ACC112 (cell line): ENCODE data around the gene CSNK1D.

Experiments used
- H2AFZ ChIP-seq: fragments of 200-600 bp; sonication (generic); one replicate; pipeline ENCODE4 v1.6.0; 2017; ENCODE audit warnings: antibody characterized with exemption, low read length; ENCODE audit not compliant: unreplicated experiment
- H3K27ac ChIP-seq: fragments of 200-600 bp; sonication (generic); 2 replicates; pipeline ENCODE4 v1.5.1; 2014; ENCODE audit warnings: low read depth, mild to moderate bottlenecking, antibody characterized with exemption, low read length, moderate library complexity
- H3K27me3 ChIP-seq: fragments of 200-600 bp; sonication (generic); 2 replicates; pipeline ENCODE4 v1.6.1; 2014; ENCODE audit warnings: mild to moderate bottlenecking, antibody characterized with exemption, low read length, moderate library complexity, mixed read lengths; ENCODE audit not compliant: insufficient read depth
- H3K36me3 ChIP-seq: fragments of 200-600 bp; sonication (generic); 2 replicates; pipeline ENCODE4 v1.6.1; 2016; ENCODE audit warnings: mild to moderate bottlenecking, antibody characterized with exemption, low read length, moderate library complexity, mixed read lengths; ENCODE audit not compliant: insufficient read depth
- H3K4me1 ChIP-seq: fragments of 200-600 bp; sonication (generic); one replicate; pipeline ENCODE4 v1.6.1; 2016; ENCODE audit warnings: low read length, mixed read lengths; ENCODE audit not compliant: insufficient read depth, unreplicated experiment, control insufficient read depth
- H3K4me3 ChIP-seq: fragments of 200-600 bp; sonication (generic); 2 replicates; pipeline ENCODE4 v1.5.1; 2014; ENCODE audit warnings: mild to moderate bottlenecking, low read depth, low read length
- H3K79me2 ChIP-seq: fragments of 200-600 bp; sonication (generic); one replicate; pipeline ENCODE4 v1.6.0; 2016; ENCODE audit warnings: low read length; ENCODE audit not compliant: control insufficient read depth, unreplicated experiment, insufficient read depth

The CSNK1D gene

GRCh38 chr17:82236142-82236971 is 37.1 kb downstream of the CSNK1D start:
- Histone ChIP-seq H3K4me1 (peaks cover 73% of the 10 kb centered on the region), H3K36me3 (peaks cover 12% of the 10 kb centered on the region; the same call in 1 of the 2 replicates), H3K27ac (peak overlapping the region; percentile 34), H3K4me3 (no peak overlapping the region), H2AFZ (no peak overlapping the region), H3K27me3 (no peaks in the 10 kb centered on the region), H3K79me2 (peaks cover 78% of the 10 kb centered on the region)

- Histone ChIP-seq H3K79me2 (peaks cover 84% of the 10 kb centered on the region), H3K27me3 (no peaks in the 10 kb centered on the region), H3K36me3 (peaks cover 12% of the 10 kb centered on the region; the same call in 1 of the 2 replicates), H3K4me3 (no peak overlapping the region), H3K27ac (peak overlapping the region; percentile 34; the same call in 1 of the 2 replicates), H2AFZ (no peak overlapping the region), H3K4me1 (peaks cover 67% of the 10 kb centered on the region)
Measured at GRCh38 chr17:82235775-82236141, 37.7 kb downstream of the CSNK1D start.

GRCh38 chr17:82235056-82235774 is 38.3 kb downstream of the CSNK1D start:
- Histone ChIP-seq H3K27me3 (no peaks in the 10 kb centered on the region), H3K4me3 (no peak overlapping the region), H3K4me1 (peaks cover 62% of the 10 kb centered on the region), H3K27ac (0 out of 2 replicates have a peak overlapping the region, but pooled peaks have one; percentile 17), H3K79me2 (peaks cover 86% of the 10 kb centered on the region), H2AFZ (no peak overlapping the region), H3K36me3 (peaks cover 12% of the 10 kb centered on the region; the same call in 1 of the 2 replicates)

- no peak overlapping the region for H2AFZ ChIP-seq
- peak overlapping the region; percentile 17; the same call in 1 of the 2 replicates for H3K27ac ChIP-seq
- peaks cover 94% of the 10 kb centered on the region for H3K79me2 ChIP-seq
- no peak overlapping the region for H3K4me3 ChIP-seq
- H3K4me1 ChIP-seq: peaks cover 54% of the 10 kb centered on the region
- peaks cover 16% of the 10 kb centered on the region; the same call in 1 of the 2 replicates for H3K36me3 ChIP-seq
- no peaks in the 10 kb centered on the region for H3K27me3 ChIP-seq
Measured at GRCh38 chr17:82234211-82235055, 39.1 kb downstream of the CSNK1D start.

- H2AFZ ChIP-seq: no peak overlapping the region
- peaks cover 98% of the 10 kb centered on the region for H3K79me2 ChIP-seq
- no peak overlapping the region for H3K4me3 ChIP-seq
- peaks cover 45% of the 10 kb centered on the region for H3K4me1 ChIP-seq
- H3K27ac ChIP-seq: no peak overlapping the region
- H3K27me3 ChIP-seq: no peaks in the 10 kb centered on the region
- peaks cover 19% of the 10 kb centered on the region; the same call in 1 of the 2 replicates for H3K36me3 ChIP-seq
Measured at GRCh38 chr17:82232876-82233785, 40.4 kb downstream of the CSNK1D start.

GRCh38 chr17:82232322-82232820 is 41.1 kb downstream of the CSNK1D start:
- H3K4me1 ChIP-seq: peaks cover 40% of the 10 kb centered on the region

GRCh38 chr17:82231562-82232321 is 41.8 kb downstream of the CSNK1D start:
- Histone ChIP-seq H3K79me2 (peaks cover 88% of the 10 kb centered on the region), H3K27ac (peak overlapping the region; percentile 83), H3K36me3 (peaks cover 16% of the 10 kb centered on the region; the same call in 1 of the 2 replicates), H3K4me1 (peaks cover 38% of the 10 kb centered on the region), H3K4me3 (peak overlapping the region; percentile 80), H3K27me3 (no peaks in the 10 kb centered on the region), H2AFZ (no peak overlapping the region)

More at GRCh38 chr17:82232322-82232820, 41.1 kb downstream of the CSNK1D start:
- Histone ChIP-seq H3K36me3 (peaks cover 19% of the 10 kb centered on the region; the same call in 1 of the 2 replicates), H3K79me2 (peaks cover 94% of the 10 kb centered on the region), H3K4me3 (peak overlapping the region; percentile 80), H2AFZ (no peak overlapping the region), H3K27me3 (no peaks in the 10 kb centered on the region), H3K27ac (no peak overlapping the region)

GRCh38 chr17:82231312-82231561 is 42.3 kb downstream of the CSNK1D start:
- Histone ChIP-seq H3K79me2 (peaks cover 83% of the 10 kb centered on the region), H3K27ac (peak overlapping the region; percentile 83), H3K4me3 (peak overlapping the region; percentile 80), H3K4me1 (peaks cover 38% of the 10 kb centered on the region), H2AFZ (no peak overlapping the region), H3K36me3 (peaks cover 16% of the 10 kb centered on the region; the same call in 1 of the 2 replicates), H3K27me3 (no peaks in the 10 kb centered on the region)
